ENCODE data around the gene LMO1. TPM values are rescaled to one million over a fixed set of nuclear protein-coding genes. Genes with fewer than 3 reads are reported as not detected.

The LMO1 gene
- total RNA-seq, 1 experiment from 2014 or later = not detected

DNA sequence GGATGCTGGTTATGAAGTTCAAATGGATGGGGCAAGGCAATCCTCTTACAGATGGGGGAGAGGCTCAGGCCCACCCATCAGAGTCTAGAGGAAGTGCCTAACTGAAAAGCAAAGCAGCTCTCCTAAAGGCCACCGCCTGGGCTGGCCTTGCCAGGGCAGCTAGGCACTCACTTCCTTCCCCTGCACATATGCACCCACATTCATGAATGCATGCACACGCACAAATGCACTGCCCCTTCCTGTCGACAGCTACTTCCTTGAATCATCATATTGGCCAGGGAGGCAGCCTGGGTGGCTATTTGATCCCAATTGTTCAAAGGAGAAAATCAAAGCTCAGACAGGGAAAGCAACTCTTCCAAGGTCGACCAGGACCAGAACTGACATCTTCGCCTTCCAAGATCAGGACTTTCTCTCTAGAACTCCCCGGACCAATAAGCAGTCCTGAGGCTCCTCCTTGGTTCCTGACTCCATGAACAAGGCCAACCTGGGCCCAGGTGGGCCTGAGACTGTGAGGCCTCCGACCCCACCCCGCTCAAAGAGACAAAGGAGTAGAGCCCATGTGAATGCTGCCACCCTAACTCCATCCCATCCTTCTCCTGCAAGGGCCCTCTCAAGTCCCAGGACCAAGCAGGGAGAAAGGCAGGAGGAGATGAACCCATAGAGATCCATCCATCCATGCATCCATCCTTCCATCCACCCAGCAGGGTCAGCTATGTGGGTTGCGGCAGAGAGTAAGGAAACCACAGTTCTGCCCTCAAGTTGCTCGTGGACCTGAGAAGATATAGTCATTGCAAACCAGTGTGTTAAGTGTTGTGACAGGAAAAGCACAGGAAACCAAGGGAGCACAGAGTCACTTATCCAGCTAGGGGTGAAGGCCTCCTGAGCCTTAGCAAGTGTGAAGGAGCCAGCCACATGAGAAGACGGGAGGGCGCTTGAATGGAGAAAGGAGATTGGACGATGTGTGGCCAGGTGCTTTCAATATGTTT is 35.4 kb upstream of the LMO1 start:
- Mint-ChIP-seq H3K27me3 (ENCODE audit: insufficient read depth, unreplicated experiment) (peaks cover 18% of the 10 kb centered on the region), H3K4me1 (ENCODE audit: insufficient read depth, unreplicated experiment) (no peaks in the 10 kb centered on the region), H3K36me3 (ENCODE audit: insufficient read depth, unreplicated experiment) (no peaks in the 10 kb centered on the region), H3K9me3 (ENCODE audit: unreplicated experiment) (peaks cover 12% of the 10 kb centered on the region), H3K27ac (ENCODE audit: low read depth, unreplicated experiment) (no peak overlapping the region), H3K4me3 (ENCODE audit: unreplicated experiment) (no peak overlapping the region)
- BruUV-seq (replicated peaks) = no TSS peak
- ChIA-PET POLR2A (interaction anchor here (0.7 kb wide), 1 partner anchor 252 kb away, joined by 3 read pairs; no protein-coding TSS in a partner anchor), CTCF (interaction anchor here (0.9 kb wide), 1 partner anchor 268 kb away, joined by 3 read pairs; no protein-coding TSS in a partner anchor)
- DNase-seq (ENCODE audit: unreplicated experiment) = no peak
- intact Hi-C loops (cut with micrococcal nuclease) = no loop called here
- TF ChIP-seq, protein P1, sequence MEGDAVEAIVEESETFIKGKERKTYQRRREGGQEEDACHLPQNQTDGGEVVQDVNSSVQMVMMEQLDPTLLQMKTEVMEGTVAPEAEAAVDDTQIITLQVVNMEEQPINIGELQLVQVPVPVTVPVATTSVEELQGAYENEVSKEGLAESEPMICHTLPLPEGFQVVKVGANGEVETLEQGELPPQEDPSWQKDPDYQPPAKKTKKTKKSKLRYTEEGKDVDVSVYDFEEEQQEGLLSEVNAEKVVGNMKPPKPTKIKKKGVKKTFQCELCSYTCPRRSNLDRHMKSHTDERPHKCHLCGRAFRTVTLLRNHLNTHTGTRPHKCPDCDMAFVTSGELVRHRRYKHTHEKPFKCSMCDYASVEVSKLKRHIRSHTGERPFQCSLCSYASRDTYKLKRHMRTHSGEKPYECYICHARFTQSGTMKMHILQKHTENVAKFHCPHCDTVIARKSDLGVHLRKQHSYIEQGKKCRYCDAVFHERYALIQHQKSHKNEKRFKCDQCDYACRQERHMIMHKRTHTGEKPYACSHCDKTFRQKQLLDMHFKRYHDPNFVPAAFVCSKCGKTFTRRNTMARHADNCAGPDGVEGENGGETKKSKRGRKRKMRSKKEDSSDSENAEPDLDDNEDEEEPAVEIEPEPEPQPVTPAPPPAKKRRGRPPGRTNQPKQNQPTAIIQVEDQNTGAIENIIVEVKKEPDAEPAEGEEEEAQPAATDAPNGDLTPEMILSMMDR (IDR thresholded peaks at IDR 0.05; ENCODE audit: unreplicated experiment) = no peak

DNA sequence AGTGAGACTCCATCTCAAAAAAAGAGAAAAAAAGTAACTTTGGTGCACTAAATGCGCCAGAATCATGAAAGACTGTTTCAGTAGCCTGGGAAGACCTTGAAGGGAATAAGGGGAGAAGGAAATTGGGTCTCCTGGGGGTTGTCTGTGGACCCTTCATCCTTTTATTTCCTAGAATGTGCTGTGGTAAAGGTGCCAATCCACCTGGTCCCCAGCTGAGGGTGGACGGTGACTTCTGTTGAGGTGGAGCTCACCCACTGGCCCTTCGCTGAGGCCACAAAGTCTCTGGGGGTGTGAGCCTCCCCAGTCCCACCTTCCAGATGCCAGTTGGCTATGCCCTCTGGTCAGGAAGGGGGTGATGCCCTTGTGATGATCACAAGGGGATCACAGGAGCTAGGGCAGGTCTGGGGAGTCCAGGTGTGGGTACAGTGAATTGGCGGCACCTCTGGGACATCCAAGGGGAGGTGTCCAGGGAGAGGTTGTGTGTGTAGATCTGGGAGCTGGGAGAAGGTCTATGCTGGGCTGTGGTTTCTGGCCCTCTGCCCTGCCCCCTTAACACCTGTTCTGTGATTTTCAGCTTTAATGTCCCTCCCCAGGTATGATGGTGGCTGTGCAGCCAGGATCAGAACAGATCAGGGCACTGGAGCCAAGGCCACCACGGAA is 34.2 kb upstream of the LMO1 start:
- H3K36me3 Mint-ChIP-seq (ENCODE audit: insufficient read depth, unreplicated experiment) = no peaks in the 10 kb centered on the region
- ChIA-PET POLR2A (no interaction called here), CTCF (interaction anchor here (0.7 to 1.7 kb wide), 2 partner anchors 34 to 36 kb away, joined by 4 to 7 read pairs; partner anchors contain the start of gene LMO1)
- no peak overlapping the region for H3K4me3 Mint-ChIP-seq (ENCODE audit: unreplicated experiment)
- TF ChIP-seq, protein P1 (IDR thresholded peaks at IDR 0.05; ENCODE audit: unreplicated experiment) = no peak
- no peak for DNase-seq (ENCODE audit: unreplicated experiment)
- H3K4me1 Mint-ChIP-seq (ENCODE audit: insufficient read depth, unreplicated experiment) = no peaks in the 10 kb centered on the region
- no TSS peak for BruUV-seq (replicated peaks)
- H3K27me3 Mint-ChIP-seq (ENCODE audit: insufficient read depth, unreplicated experiment) = peaks cover 12% of the 10 kb centered on the region
- no peak overlapping the region for H3K27ac Mint-ChIP-seq (ENCODE audit: low read depth, unreplicated experiment)
- intact Hi-C loops (cut with micrococcal nuclease) = no loop called here
- H3K9me3 Mint-ChIP-seq (ENCODE audit: unreplicated experiment) = peaks cover 11% of the 10 kb centered on the region

DNA sequence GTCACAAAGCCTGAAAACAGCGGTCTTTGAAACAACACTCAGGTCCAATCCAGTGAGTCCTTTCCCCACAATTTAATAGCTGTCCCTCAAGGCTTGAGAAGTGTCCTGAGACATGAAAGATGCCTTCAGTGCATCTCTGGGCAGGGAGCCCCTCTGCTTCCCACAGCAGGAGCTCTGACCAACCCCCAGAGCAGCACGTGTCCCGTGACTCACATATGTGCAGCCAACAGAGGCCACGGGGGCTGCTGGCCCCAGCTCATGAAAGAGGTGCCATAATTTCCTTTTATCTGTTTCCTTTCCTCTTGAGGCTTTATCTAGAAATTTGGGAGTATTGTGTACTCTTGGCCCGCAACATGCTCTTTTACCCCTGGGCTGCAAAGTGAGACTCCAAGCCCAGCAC is 33.2 kb upstream of the LMO1 start:
- Mint-ChIP-seq H3K9me3 (ENCODE audit: unreplicated experiment) (peaks cover under 1% of the 10 kb centered on the region), H3K27ac (ENCODE audit: low read depth, unreplicated experiment) (no peak overlapping the region), H3K36me3 (ENCODE audit: insufficient read depth, unreplicated experiment) (no peaks in the 10 kb centered on the region), H3K4me3 (ENCODE audit: unreplicated experiment) (no peak overlapping the region), H3K4me1 (ENCODE audit: insufficient read depth, unreplicated experiment) (no peaks in the 10 kb centered on the region), H3K27me3 (ENCODE audit: insufficient read depth, unreplicated experiment) (peaks cover 2% of the 10 kb centered on the region)
- ChIA-PET CTCF (interaction anchor here (0.8 to 1.7 kb wide), 3 partner anchors 33 to 270 kb away, joined by 3 to 7 read pairs (median 3); partner anchors contain the start of gene LMO1), POLR2A (no interaction called here)
- no peak for DNase-seq (ENCODE audit: unreplicated experiment)
- intact Hi-C loops (cut with micrococcal nuclease) = no loop called here
- no TSS peak for BruUV-seq (replicated peaks)
- TF ChIP-seq, protein P1 (IDR thresholded peaks at IDR 0.05; ENCODE audit: unreplicated experiment) = no peak
